ENCODE results near the gene MSTO1. TPM values are rescaled to one million over a fixed set of nuclear protein-coding genes. Genes with fewer than 3 reads are reported as not detected.

MSTO1 gene
- total and polyA plus RNA-seq, 2 experiments from 2014 or later = 37.8 to 70.5 TPM

DNA sequence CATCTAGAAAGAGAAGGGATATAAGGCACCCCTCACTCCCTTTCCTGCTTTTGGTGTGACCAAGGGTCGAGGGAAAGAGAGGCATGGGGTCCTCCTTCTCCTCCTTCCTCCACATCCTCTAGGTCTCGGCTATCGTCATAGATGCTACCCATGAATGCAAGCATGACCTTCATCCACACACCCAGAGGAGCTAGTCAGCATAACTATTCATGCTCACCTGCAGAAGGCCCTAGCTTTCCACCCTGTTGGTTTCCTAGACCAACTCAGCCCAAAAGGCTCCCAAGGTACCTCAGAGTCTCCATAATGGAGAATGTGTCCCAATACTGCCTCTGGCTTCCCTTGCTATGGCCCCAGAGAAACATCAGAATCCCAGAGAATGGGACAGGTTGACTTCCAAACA lies 33.2 kb downstream of the MSTO1 start:
- H3K4me1 ChIP-seq (ENCODE audit: low read depth) = no peaks in the 10 kb centered on the region
- DNase-seq (ENCODE audit: low read depth in 1 of 2, low spot score in 1 of 2) = no peak
- no peak overlapping the region for H3K27ac ChIP-seq
- no peak overlapping the region for H3K4me3 ChIP-seq
- H3K9me3 ChIP-seq (ENCODE audit: low read depth) = peaks cover 2% of the 10 kb centered on the region
- no peak for TF ChIP-seq CTCF (IDR thresholded peaks at IDR 0.05; ENCODE audit: low read depth, low read length)
- H3K36me3 ChIP-seq = no peaks in the 10 kb centered on the region
- H3K27me3 ChIP-seq = no peaks in the 10 kb centered on the region

DNA sequence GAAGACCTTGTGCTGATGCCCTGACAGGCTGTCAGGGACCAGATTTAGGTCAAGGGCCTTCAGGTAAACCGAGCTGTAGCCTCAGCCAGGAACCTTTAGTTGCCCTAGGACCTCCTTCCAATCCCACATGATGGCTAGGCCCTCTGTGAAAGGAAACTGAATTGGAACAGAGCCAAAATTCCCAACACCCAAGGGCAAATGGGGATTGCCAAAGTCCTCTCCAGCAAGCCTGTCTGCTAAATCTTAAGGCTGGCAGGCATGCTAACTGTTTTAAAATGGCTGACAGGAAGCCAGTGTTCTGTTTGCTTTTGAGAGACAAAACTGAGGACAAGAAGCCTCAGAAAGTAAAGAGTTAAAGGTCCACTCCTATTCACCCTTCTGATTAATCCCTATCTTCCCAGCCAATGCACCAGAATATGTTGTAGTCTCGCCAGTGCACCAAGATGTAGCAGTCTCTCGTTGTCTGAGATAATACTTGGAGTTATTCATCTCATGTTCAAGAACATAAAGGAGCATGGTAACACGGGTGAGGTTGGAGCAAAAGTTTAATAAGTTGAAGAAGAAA lies 35.1 kb downstream of the MSTO1 start:
- no peaks in the 10 kb centered on the region for H3K4me1 ChIP-seq (ENCODE audit: low read depth)
- no peaks in the 10 kb centered on the region for H3K27me3 ChIP-seq
- TF ChIP-seq CTCF (IDR thresholded peaks at IDR 0.05; ENCODE audit: low read depth, low read length) = no peak
- peak in 1 of 2 donors; percentile 66 for DNase-seq (ENCODE audit: low read depth in 1 of 2, low spot score in 1 of 2)
- H3K9me3 ChIP-seq (ENCODE audit: low read depth) = peaks cover 2% of the 10 kb centered on the region
- no peak overlapping the region for H3K27ac ChIP-seq
- no peaks in the 10 kb centered on the region for H3K36me3 ChIP-seq
- H3K4me3 ChIP-seq = no peak overlapping the region

DNA sequence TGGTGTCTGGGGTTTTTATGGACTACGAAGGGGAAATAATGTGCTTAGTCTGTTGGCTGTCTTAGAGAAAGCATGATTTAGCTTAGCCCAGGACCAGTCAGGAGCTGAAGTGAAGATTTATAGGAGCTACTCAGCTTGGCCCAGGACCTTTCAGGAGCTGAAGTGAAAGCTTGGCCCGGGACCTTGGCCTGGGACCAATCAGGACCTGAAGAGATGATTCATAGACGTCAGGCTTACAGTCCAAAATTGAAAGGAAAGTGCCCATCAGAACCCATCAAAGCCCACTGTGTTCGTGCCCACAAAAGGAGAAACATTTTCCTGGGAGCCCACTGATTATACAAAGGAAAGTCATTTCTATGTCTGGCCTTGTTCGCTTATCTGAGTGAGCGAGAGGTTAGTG lies 35.6 kb downstream of the MSTO1 start:
- DNase-seq (ENCODE audit: low read depth in 1 of 2, low spot score in 1 of 2) = peak in 1 of 2 donors; percentile 52
- Histone ChIP-seq H3K27me3 (no peaks in the 10 kb centered on the region), H3K4me1 (ENCODE audit: low read depth) (no peaks in the 10 kb centered on the region), H3K4me3 (no peak overlapping the region), H3K36me3 (no peaks in the 10 kb centered on the region), H3K9me3 (ENCODE audit: low read depth) (no peaks in the 10 kb centered on the region), H3K27ac (no peak overlapping the region)
- no peak for TF ChIP-seq CTCF (IDR thresholded peaks at IDR 0.05; ENCODE audit: low read depth, low read length)

DNA sequence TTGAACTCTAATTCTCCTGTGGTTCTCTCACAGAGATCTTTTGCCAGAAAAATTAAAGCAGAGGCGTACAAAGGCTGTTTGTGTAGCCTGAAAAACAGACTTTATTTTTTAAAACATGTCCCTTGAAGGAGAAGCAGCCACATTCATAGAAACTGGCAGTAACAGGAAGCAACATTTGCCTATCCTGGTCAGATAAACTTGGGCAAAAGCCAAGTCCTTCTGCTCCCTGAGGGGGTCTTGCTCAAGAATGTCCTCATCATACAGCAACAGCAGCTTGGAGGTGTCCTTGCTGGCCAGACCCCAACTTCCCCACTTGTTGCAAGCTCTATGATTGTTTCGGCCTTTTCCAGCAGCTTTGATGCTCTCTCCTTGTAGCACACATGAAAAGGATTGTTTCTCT lies 36.3 kb downstream of the MSTO1 start:
- Histone ChIP-seq H3K36me3 (no peaks in the 10 kb centered on the region), H3K4me1 (ENCODE audit: low read depth) (no peaks in the 10 kb centered on the region), H3K27me3 (no peaks in the 10 kb centered on the region), H3K4me3 (no peak overlapping the region), H3K27ac (no peak overlapping the region), H3K9me3 (ENCODE audit: low read depth) (no peaks in the 10 kb centered on the region)
- no peak for TF ChIP-seq CTCF (IDR thresholded peaks at IDR 0.05; ENCODE audit: low read depth, low read length)
- peak in 1 of 2 donors; percentile 80 for DNase-seq (ENCODE audit: low read depth in 1 of 2, low spot score in 1 of 2)

DNA sequence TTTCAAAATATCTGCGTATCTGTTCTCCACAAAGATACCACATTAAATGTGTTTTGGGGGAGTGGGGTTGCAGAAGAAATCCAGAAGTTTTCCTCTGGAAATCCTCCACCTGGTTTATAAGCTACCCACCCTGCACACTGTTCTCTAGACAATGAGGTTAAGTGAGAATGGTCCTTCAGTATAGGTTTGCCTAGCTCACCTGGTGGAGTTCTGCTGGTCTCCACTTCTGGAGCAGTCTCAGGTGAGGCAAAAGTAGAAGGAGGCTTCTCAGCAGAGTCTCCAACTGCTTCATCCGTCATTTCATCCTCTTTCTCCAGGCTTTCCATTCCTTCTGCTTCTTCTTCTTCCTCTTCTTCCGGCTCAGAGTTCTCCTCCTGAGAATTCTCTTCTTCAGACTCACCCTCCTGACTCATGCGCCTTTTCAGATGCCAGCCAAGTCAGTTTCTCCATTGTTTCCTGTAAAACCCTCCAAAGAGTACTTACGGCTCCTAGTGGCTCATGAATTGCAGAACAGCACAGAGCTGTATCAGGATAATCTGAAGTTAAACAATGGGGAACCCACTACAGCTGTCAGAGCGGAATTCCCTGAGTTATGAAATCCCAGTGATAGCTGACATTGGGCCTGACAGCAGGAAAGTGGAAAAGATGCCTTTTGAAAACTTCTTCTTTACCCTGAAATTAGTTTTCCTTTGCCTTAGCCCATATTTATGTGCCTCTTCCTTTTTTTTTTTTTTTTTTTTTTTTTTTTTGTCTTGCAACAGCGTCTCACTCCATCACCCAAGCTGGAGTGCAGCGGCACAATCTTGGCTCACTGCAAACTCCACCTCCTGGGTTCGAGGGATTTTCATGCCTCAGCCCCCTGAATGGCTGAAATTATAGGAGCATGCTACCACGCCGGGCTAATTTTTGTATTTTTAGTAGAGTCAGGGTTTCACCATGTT lies 38.5 kb downstream of the MSTO1 start:
- DNase-seq (ENCODE audit: low read depth in 1 of 2, low spot score in 1 of 2) = peak; percentile 17 to 95

More for the DNA sequence above, 38.5 kb downstream of the MSTO1 start:
- H3K4me1 ChIP-seq (ENCODE audit: low read depth) = no peaks in the 10 kb centered on the region
- H3K9me3 ChIP-seq (ENCODE audit: low read depth) = no peaks in the 10 kb centered on the region
- no peaks in the 10 kb centered on the region for H3K36me3 ChIP-seq
- peak; percentile 68 for TF ChIP-seq CTCF (IDR thresholded peaks at IDR 0.05; ENCODE audit: low read depth, low read length)
- H3K4me3 ChIP-seq = no peak overlapping the region
- H3K27me3 ChIP-seq = no peaks in the 10 kb centered on the region
- H3K27ac ChIP-seq = no peak overlapping the region

Data from cardiac muscle cell (in vitro differentiated cells and primary cell).